HG02588 (cell line): ENCODE measurements around the gene STAM2.
"Not testable (repeated sequence)": the region's sequence is repeated elsewhere in the genome, so short reads cannot be mapped to it uniquely, and the experiment has no call there.

ENCODE experiments used
- ATAC-seq: cut with Tn5 transposase; IDR thresholded peaks from one replicate; pipeline ENCODE4 v1.9.1; 2021; ENCODE audit warnings: mild to moderate bottlenecking, moderate library complexity; ENCODE audit not compliant: unreplicated experiment

STAM2 gene

GRCh38 chr2:152173831-152174230 is 1.7 kb downstream of the STAM2 start:
- ATAC-seq, result no peak

- not testable (repeated sequence) for ATAC-seq
These were observed 3.3 kb downstream of the STAM2 start for GRCh38 chr2:152172201-152172785.

- ATAC-seq, result no peak
These were observed 3.8 kb downstream of the STAM2 start for GRCh38 chr2:152171718-152172117.

- not testable (repeated sequence) for ATAC-seq
These were observed 6.4 kb downstream of the STAM2 start for GRCh38 chr2:152169158-152169557.

- not testable (repeated sequence) for ATAC-seq
These were observed 8.1 kb downstream of the STAM2 start for GRCh38 chr2:152167470-152167869.

GRCh38 chr2:152167065-152167464 is 8.5 kb downstream of the STAM2 start:
- ATAC-seq, result peak; percentile 46

GRCh38 chr2:152166633-152167032 is 8.9 kb downstream of the STAM2 start:
- peak; percentile 68 for ATAC-seq

- no peak for ATAC-seq
These were observed 9.8 kb downstream of the STAM2 start for GRCh38 chr2:152165780-152166179.

- no peak for ATAC-seq
These were observed 10.3 kb downstream of the STAM2 start for GRCh38 chr2:152165306-152165705.

- not testable (repeated sequence) for ATAC-seq
These were observed 11.9 kb downstream of the STAM2 start for GRCh38 chr2:152163669-152164068.

- no peak for ATAC-seq
These were observed 13.4 kb downstream of the STAM2 start for GRCh38 chr2:152162141-152162540.

GRCh38 chr2:152161598-152161997 is 14.0 kb downstream of the STAM2 start:
- no peak for ATAC-seq

GRCh38 chr2:152160378-152160777 is 15.2 kb downstream of the STAM2 start:
- ATAC-seq, result not testable (repeated sequence)

- no peak for ATAC-seq
These were observed 18.3 kb downstream of the STAM2 start for GRCh38 chr2:152157253-152157652.

GRCh38 chr2:152155209-152155608 is 20.4 kb downstream of the STAM2 start:
- no peak for ATAC-seq

- no peak for ATAC-seq
These were observed 21.1 kb downstream of the STAM2 start for GRCh38 chr2:152154462-152154861.

- peak; percentile 67 for ATAC-seq
These were observed 40.9 kb downstream of the STAM2 start for GRCh38 chr2:152134488-152135280.

- no peak for ATAC-seq
These were observed 43.3 kb downstream of the STAM2 start for GRCh38 chr2:152132306-152132705.

- no peak for ATAC-seq
These were observed 47.9 kb downstream of the STAM2 start for GRCh38 chr2:152127628-152128027.

GRCh38 chr2:152126664-152127063 is 48.9 kb downstream of the STAM2 start:
- no peak for ATAC-seq

GRCh38 chr2:152122161-152122560 is 53.4 kb downstream of the STAM2 start:
- ATAC-seq, result no peak

- no peak for ATAC-seq
These were observed 55.1 kb downstream of the STAM2 start for GRCh38 chr2:152120430-152120829.
